HG03442 (cell line): ENCODE data around the gene PCDHB6.
"Not testable (repeated sequence)": the region's sequence is repeated elsewhere in the genome, so short reads cannot be mapped to it uniquely, and the experiment has no call there.

ENCODE experiments used
- ATAC-seq: cut with Tn5 transposase; IDR thresholded peaks from one replicate; pipeline ENCODE4 v1.9.1; 2021; ENCODE audit warnings: mild to moderate bottlenecking, moderate library complexity; ENCODE audit not compliant: unreplicated experiment

Gene PCDHB6

DNA sequence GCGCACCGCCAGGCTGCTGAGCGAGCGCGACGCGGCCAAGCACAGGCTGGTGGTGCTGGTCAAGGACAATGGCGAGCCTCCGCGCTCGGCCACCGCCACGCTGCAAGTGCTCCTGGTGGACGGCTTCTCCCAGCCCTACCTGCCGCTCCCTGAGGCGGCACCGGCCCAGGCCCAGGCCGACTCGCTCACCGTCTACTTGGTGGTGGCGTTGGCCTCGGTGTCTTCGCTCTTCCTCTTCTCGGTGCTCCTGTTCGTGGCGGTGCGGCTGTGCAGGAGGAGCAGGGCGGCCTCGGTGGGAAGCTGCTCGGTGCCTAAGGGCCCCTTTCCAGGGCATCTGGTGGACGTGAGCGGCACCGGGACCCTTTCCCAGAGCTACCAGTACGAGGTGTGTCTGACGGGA is 51.8 kb downstream of the PCDHB6 start:
- ATAC-seq, result not testable (repeated sequence)
